GM10847 (cell line): ENCODE measurements around the gene CDHR2.
A peak's percentile ranks its signal among the peaks of the same experiment; 100 is the strongest.

Source experiments
- POLR2A ChIP-seq: IDR thresholded peaks from 2 replicates; pipeline ENCODE4 v1.6.1; 2011; ENCODE audit not compliant: insufficient read length; ENCODE audit errors: extremely low read depth

The CDHR2 gene

DNA sequence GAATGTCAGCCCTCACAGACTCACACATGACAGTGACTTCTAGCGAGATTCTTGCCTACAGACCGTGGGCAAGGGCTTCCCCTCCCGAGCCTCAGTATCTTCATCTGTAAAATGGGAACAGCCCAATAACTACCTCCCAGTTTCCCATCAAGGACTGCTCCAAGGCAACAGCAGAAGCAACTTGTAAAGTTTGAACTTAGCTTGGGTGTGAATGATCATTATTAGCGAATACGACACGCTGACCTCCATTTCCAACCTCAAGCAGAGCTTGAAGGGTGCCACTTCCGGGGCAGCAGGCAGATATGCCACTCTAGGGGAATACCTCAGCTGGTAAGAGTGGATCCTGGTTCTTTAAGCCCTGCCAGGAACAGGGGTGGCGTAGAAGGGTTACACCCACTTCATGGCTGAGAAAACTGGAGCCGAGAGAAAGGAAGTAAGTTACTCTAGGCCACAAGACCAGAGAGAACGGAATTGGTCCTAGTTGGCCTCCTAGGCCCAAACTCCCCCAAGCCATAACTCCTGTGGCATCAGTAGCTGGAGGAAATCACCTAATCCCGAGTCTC is 14.0 kb upstream of the CDHR2 start:
- no peak for TF ChIP-seq POLR2A

- TF ChIP-seq POLR2A, result no peak
Measured at GRCh38 chr5:176535664-176536131, 13.4 kb upstream of the CDHR2 start.

DNA sequence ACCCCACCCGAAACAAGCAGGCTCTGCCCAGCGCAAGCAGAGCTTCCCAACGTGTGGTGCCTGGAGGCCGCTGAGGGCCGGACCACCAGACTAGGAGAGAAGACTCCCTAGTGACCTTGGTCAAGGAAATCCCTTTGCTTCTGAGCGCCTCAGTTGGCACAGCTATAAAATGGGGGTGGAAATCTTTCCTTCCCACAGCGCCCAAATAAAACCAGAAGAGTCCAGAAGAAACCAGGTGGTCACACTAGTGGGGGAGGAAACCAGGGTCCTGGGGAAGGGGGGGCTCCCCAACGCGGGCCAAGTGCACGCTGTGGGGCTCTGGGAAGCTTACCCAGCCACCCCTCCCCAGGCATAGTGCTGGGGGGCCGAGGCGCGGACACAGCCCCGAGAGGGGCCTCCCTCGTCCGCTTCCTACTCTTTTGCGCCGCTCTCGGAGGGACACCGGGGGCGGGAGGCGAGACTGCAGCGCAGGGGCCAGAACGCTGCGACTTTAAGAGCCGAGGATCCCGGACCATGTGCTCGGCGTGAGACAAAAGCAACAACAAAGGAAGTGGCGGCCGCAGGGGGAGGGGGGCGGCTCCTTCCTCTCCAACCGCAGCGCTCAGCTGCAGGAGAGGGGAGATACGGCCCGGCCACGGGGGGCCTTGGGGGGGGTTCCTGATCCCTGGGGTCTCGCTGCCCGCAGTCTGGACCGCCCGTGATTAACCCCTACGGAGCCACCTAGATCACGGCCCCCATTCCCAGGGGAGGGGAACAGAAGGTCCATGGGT is 12.8 kb upstream of the CDHR2 start:
- no peak for TF ChIP-seq POLR2A

DNA sequence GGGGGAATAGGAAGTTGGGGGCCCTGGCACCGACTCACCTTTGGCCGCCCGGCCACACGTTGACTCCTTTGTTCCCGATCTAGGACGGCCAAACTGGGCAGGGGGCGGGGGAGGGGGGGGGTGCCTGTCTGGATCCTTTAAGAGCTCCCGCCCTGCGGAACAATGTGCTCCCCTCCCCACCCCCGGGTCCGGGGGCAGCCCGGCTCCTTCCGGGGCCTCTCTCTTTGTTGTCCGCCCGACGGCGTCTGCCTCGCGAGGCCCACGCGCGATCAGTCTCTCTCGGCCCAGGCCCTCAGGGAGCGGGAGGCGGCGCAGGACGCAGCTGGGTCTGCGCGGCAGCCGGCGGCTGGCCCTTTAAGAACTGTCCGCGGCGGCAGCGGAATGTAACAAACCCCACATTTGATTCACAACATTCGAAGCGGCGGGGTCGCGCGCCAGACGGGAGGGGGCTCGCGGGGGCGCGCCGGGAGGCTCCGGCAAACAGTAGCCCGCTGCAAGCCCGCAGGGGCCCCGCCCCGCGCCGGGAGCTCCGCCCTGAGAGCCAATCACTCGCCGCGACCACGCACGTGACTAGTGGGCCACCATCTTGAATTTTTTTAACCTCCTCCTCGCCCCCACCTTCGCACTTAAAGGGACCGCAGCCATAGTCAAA is 12.1 kb upstream of the CDHR2 start, which contains the start of gene RNF44:
Gene RNF44 (minus strand): TSS at position 501 of the 652 bp plus-strand sequence. CDS start 4,930 bp downstream, outside the sequence.
- TF ChIP-seq POLR2A, result peak; percentile 48

DNA sequence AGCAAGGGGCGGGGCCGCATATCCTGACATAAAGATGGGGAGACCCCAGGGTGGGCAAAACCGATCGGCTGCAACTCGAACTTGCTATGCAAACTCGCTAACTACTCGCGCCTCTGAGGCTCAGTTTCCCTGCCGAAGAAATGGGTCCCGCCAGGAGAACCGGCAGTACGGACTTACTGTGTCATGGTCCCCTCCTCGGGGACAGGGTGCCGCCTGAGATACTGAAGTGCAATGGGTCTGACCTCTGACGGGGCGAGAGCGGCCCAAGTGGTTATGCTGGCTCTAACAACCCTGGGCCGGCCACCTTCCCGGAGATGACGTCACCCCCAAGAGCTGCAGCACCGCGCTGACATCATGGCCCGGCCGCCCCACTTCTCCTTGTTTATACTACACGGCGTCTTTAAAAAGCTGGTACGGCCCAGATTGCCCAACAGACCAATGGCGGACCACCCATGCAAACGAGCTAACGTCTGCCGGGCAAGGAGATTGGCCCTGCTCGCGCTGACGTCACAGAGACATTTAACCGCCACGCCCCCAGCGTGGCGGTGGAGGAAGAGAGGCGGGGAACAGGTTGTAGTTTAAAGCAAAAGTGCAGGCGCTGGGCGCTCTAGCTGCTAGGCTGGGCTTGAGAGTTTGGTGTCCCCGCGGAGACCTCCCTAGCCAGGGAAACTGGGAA is 11.4 kb upstream of the CDHR2 start:
- TF ChIP-seq POLR2A, result no peak

DNA sequence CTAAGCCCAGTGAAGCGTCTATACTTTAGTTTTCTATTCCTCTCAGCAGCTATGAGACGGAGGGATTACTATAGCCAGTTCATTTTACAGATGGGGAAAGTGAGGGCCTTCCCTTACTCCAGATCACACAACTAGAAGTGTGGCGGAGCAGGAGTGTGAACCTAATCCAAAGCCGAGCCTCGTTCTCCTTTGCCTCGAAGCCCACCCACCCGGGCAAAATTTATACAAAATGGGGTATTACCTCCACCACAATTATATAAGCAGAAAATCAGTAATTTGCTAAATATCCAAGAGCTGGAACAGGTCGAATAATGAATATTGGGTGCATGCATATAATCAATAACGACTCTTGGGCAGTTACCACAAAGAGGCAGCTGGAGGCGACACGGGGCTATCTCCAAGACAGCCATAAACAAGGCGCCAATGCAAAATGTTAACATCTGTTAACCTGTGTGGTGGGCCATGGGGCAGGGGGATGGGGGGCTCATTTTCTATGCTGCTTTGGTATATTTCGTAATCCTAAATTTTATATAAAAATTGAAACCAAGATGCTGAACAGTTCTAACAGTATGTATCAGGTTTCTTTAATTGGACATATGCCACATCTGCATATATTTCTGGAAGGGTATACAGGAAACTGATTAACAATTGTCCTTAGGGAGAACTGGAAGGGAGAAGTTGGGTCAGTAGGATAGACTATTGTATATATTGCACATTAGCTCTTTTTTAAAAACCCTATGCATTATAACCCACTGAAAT is 10.7 kb upstream of the CDHR2 start:
- no peak for TF ChIP-seq POLR2A

DNA sequence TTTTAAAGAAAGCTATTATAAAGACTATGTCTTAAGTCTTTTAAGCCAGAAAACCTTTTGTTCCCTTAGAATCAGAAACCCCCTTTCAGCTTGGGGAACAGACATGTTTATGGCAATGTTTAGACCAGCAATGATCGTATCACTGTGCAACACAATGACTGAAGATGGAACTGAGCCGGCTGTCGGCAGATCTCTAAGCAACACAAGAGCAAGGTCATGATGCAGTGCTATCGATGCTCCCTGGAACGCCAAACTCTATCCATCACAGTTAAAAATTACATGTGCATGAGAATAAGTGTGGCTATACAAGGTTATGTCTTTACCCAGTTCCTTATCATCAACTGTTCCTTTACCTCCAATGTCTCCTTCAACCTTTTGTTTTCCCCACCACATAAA is 10.2 kb upstream of the CDHR2 start:
- no peak for TF ChIP-seq POLR2A

DNA sequence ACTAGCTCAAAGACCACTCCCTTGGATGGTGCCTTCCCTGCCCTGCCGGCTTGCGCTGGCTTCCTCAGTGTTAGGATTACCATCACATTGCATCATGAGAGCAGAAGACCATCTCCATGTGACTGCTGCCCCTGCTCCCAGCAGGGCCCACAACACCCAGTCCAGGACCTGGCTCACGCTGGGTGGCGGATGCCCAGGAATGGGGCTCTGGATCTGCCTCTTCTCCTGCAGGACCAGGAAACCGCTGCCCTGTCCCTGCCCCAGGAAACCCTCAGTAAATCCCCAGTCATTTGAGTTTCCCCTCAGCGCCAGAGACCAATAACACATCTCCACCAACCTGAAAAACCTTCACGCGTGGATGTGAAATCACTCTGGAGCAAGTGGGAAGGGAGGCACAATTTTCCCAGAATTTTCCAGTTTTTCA is 8.7 kb upstream of the CDHR2 start:
- TF ChIP-seq POLR2A, result no peak

- TF ChIP-seq POLR2A, result no peak
Measured at GRCh38 chr5:176540956-176541337, 8.2 kb upstream of the CDHR2 start.

GRCh38 chr5:176541338-176542134 is 7.6 kb upstream of the CDHR2 start:
- peak; percentile 21 for TF ChIP-seq POLR2A

GRCh38 chr5:176542135-176542595 is 7.0 kb upstream of the CDHR2 start:
- no peak for TF ChIP-seq POLR2A

GRCh38 chr5:176542596-176543427 is 6.3 kb upstream of the CDHR2 start:
- no peak for TF ChIP-seq POLR2A
